Heart left ventricle (tissue), 16 donors: ENCODE data around the gene SVEP1. TPM values are rescaled to one million over a fixed set of nuclear protein-coding genes. Genes with fewer than 3 reads are reported as not detected.

ENCODE experiments used
- ATAC-seq, 4 donors: fragments of 200-7000 bp; cut with Tn5 transposase; one replicate each; pipeline ENCODE4 v1.9.1; 2020 to 2022; ENCODE audit warnings: moderate library complexity in 4 of 4, mild to moderate bottlenecking in 3 of 4, moderate number of reproducible peaks in 1 of 4
- DNase-seq, 5 donors: peaks; one replicate each; pipeline ENCODE4 v3.0.0-alpha.2; 2020
- H3K27ac ChIP-seq, 12 donors: fragments of 200-600 bp; sonication (generic) in 4 of 12; one replicate each; pipeline versions ENCODE4 v1.5.0 to v1.8.0; 2016 to 2022; ENCODE audit warnings: mild to moderate bottlenecking in 2 of 12
- H3K27me3 ChIP-seq, 9 donors: fragments of 200-600 bp; sonication (generic) in 2 of 9; one replicate each; pipeline versions ENCODE4 v1.5.1 to v1.8.0; 2016 to 2022; ENCODE audit warnings: mild to moderate bottlenecking in 3 of 9
- H3K36me3 ChIP-seq, 9 donors: fragments of 200-600 bp; sonication (generic) in 2 of 9; one replicate each; pipeline versions ENCODE4 v1.5.0 to v1.8.0; 2018 to 2022; ENCODE audit warnings: mild to moderate bottlenecking in 2 of 9
- H3K4me1 ChIP-seq, 12 donors: fragments of 200-600 bp; sonication (generic) in 4 of 12; one replicate each; pipeline versions ENCODE4 v1.5.0 to v1.8.0; 2016 to 2022; ENCODE audit warnings: mild to moderate bottlenecking in 3 of 12
- H3K4me3 ChIP-seq, 12 donors: fragments of 200-600 bp; sonication (generic) in 4 of 12; one replicate each; pipeline versions ENCODE4 v1.5.0 to v1.8.0; 2017 to 2022; ENCODE audit warnings: mild to moderate bottlenecking in 9 of 12, moderate library complexity in 4 of 12
- H3K9me3 ChIP-seq, 12 donors: fragments of 200-600 bp; sonication (generic) in 4 of 12; one replicate each; pipeline versions ENCODE4 v1.5.0 to v1.8.0; 2016 to 2022; ENCODE audit warnings: mild to moderate bottlenecking in 1 of 12
- POLR2A ChIP-seq, 2 donors: fragments of 450-650 bp; IDR thresholded peaks; one replicate each; pipeline ENCODE4 v1.6.1; 2017; ENCODE audit warnings: antibody characterized with exemption in 2 of 2, mild to moderate bottlenecking in 2 of 2, moderate library complexity in 2 of 2
- WGBS, 4 donors: extraction: QIAGEN DNeasy Blood & Tissue Kit in 2 of 4; methylation state at CpG; one replicate each; pipeline versions ENCODE4 v1.1.5 to v1.1.7; 2013 to 2018; 5-methylcytosine and 5-hydroxymethylcytosine counted together
- intact Hi-C, 10 donors: fragments of 100-400 bp; cut with DNase I; formaldehyde crosslinking; loops; one replicate each; pipeline versions ENCODE4 v1.11.1 to v1.14.2; 2022
- polyA plus RNA-seq, 2 donors: library from polyadenylated mRNA; stranded (reverse); fragments of 200-250 nt; gene quantifications; one replicate each; pipeline ENCODE4 v1.2.3, GENCODE V29; 2013
- total RNA-seq, 9 donors: library from RNA; depleted of rRNA in 2 of 9; stranded (reverse); fragments of >200 nt in 2 of 9; fragmentation: NEBNext Ultra II Directional in 3 of 9; extraction: Animal tissue kit (Norgen Biotek cat#: 25700) in 3 of 9; gene quantifications; one replicate each; pipeline versions ENCODE4 v1.1.0 to v1.2.4, GENCODE V29; 2016 to 2023
- TF ChIP-seq, protein P1 (sequence below), 12 donors: fragments of 200-600 bp; sonication (generic) in 4 of 12; IDR thresholded peaks; one replicate each; pipeline versions ENCODE4 v1.5.0 to v1.8.0; 2018 to 2022; ENCODE audit warnings: antibody characterized with exemption in 12 of 12, mild to moderate bottlenecking in 5 of 12
- donor health status: ischemic (EF 13 %, LVEDD 7.1; RV severe dilation, severe dysfunction).
- donor health status: healthy with polysubstance abuse.
- donor health status: DM: no; HTN: yes; CAD: no.
- donor health status: DM: no; HTN: no; CAD: no.
- donor health status: ischemic (EF 25% LVEDD 6.9; RV normal size, moderate dysfunction).
- donor health status: ischemic (EF 25% LVEDD 5.7; RV mildly dilated, moderate dysfunction).
- donor health status: healthy.
- donor health status: DM: yes; HTN: yes; CAD: no.
- donor health status: ischemic (EF 35%, LVEDD 5.7; RV mildly dilated, moderate dysfunction).
- donor health status: nonischemic (EF 11% LVEDD 7.7; RV severe dilation, severe dysfunction).
- donor health status: DM: yes; HTN: yes; CAD: no.
- donor health status: PGD.
- donor health status: ischemic (EF 29% LVEDD 5.4; RV normal size, mild dysfunction).
- donor health status: nonischemic (EF 23%, LVEDD 6.1; RV moderate dilation, normal function).

The SVEP1 gene
- total and polyA plus RNA-seq, 11 donors = 0.50 to 34.4 (median 7.5) TPM

- peaks cover 0 to 3% (median 0%) of the 10 kb centered on the region in 12 donors for H3K4me1 ChIP-seq
- no peak overlapping the region for H3K4me3 ChIP-seq
- no peak for DNase-seq
- no peaks in the 10 kb centered on the region for H3K36me3 ChIP-seq
- no peak overlapping the region for H3K27ac ChIP-seq
- H3K9me3 ChIP-seq = peaks cover 0 to 7% (median 0%) of the 10 kb centered on the region in 12 donors
- ATAC-seq = no peak
- no peaks in the 10 kb centered on the region for H3K27me3 ChIP-seq
- 78 to 84% (median 83%) methylated on average over 4 of the region's 4 CpGs for WGBS, 4 donors
- TF ChIP-seq, protein P1, sequence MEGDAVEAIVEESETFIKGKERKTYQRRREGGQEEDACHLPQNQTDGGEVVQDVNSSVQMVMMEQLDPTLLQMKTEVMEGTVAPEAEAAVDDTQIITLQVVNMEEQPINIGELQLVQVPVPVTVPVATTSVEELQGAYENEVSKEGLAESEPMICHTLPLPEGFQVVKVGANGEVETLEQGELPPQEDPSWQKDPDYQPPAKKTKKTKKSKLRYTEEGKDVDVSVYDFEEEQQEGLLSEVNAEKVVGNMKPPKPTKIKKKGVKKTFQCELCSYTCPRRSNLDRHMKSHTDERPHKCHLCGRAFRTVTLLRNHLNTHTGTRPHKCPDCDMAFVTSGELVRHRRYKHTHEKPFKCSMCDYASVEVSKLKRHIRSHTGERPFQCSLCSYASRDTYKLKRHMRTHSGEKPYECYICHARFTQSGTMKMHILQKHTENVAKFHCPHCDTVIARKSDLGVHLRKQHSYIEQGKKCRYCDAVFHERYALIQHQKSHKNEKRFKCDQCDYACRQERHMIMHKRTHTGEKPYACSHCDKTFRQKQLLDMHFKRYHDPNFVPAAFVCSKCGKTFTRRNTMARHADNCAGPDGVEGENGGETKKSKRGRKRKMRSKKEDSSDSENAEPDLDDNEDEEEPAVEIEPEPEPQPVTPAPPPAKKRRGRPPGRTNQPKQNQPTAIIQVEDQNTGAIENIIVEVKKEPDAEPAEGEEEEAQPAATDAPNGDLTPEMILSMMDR (IDR thresholded peaks at IDR 0.05) = no peak
- no peak for TF ChIP-seq POLR2A (IDR thresholded peaks at IDR 0.05)
- intact Hi-C loops = no loop called here
Measured at GRCh38 chr9:110356639-110357395, 222.7 kb downstream of the SVEP1 start.

DNA sequence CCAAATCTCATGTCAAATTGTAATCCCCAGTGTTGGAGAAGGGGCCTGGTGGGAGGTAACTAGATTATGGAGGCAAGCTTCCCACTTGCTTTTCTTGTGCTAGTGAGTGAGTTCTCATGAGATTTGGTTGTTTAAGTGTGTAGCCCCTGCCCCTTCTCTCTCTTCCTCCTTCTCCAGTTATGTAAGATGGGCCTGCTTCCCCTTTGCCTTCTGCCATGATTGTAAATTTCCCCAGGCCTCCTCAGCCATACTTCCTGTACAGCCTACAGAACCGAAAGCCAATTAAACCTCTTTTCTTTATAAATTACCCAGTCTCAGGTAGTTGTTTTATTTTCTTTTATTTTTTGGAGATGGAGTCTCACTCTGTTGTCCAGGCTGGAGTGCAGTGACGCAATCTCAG is 223.6 kb downstream of the SVEP1 start:
- intact Hi-C loops = no loop called here
- 74 to 95% (median 88%) methylated on average over 2 of the region's 2 CpGs for WGBS, 4 donors
- DNase-seq (no peak), ATAC-seq (no peak)
- TF ChIP-seq, protein P1 (IDR thresholded peaks at IDR 0.05) = no peak
- TF ChIP-seq POLR2A (IDR thresholded peaks at IDR 0.05) = no peak
- peaks cover 0 to 3% (median 0%) of the 10 kb centered on the region in 12 donors for H3K4me1 ChIP-seq
- H3K4me3 ChIP-seq = no peak overlapping the region
- H3K36me3 ChIP-seq = no peaks in the 10 kb centered on the region
- no peaks in the 10 kb centered on the region for H3K27me3 ChIP-seq
- no peak overlapping the region for H3K27ac ChIP-seq
- H3K9me3 ChIP-seq = peaks cover 0 to 7% (median 0%) of the 10 kb centered on the region in 12 donors

DNA sequence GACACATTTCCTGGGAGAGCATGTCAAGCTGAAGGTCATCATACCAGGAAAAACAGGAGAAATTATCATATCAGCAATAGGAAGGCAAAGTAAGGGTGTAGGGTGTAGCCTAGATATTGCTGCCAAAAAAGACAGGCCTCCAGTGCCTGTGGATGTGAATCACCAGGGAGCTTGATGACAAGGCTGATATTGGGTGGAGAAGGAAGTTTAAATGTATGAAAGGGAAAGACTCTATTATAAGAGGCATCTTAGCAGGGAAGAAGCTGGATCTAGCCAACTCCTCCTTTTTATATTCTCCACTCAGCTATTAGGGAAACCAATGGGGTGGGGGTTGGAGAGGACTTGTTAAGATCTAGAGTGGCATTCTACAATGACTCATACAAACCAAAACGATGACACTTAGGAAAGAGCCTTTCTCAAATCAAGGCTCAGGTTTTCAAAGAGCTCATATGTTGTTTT is 228.5 kb downstream of the SVEP1 start:
- Histone ChIP-seq H3K27me3 (no peaks in the 10 kb centered on the region), H3K27ac (no peak overlapping the region)

DNA sequence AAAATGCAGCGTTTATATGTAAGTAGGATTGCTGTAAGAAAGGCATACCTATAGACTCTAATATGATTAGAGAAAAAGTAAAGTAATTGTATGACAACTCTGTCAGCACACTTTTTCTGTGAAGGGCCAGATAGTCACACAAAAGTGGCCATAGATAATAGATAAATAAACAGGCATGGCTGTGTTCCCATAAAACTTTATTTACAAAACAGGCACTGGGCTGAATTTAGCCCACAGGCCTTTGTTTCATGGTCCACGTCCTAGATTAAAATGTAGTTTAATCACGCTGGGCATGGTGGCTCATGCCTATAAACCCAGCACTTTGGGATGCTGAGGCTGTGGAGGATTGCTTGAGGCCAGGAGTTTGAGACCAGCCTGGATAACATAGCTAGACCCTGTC is 233.2 kb downstream of the SVEP1 start:
- TF ChIP-seq, protein P1 (IDR thresholded peaks at IDR 0.05) = no peak
- no peak for TF ChIP-seq POLR2A (IDR thresholded peaks at IDR 0.05)
- no peaks in the 10 kb centered on the region for H3K36me3 ChIP-seq
- no peaks in the 10 kb centered on the region for H3K27me3 ChIP-seq
- ATAC-seq (no peak), DNase-seq (no peak)
- H3K4me3 ChIP-seq = no peak overlapping the region
- H3K27ac ChIP-seq = no peak overlapping the region
- intact Hi-C loops = loop anchor here in 1 of 10 donors (5.0 kb wide), 1 partner anchor 36 kb away; no protein-coding TSS in a partner anchor
- no peaks in the 10 kb centered on the region for H3K9me3 ChIP-seq
- WGBS, 4 donors = 37 to 57% (median 53%) methylated on average over 3 of the region's 3 CpGs
- H3K4me1 ChIP-seq = no peaks in the 10 kb centered on the region

More for the DNA sequence above, 228.5 kb downstream of the SVEP1 start:
- no peak overlapping the region for H3K4me3 ChIP-seq
- intact Hi-C loops = no loop called here
- ATAC-seq = peak in 3 of 4 donors; percentile 48 to 81 (median 80)
- no peaks in the 10 kb centered on the region for H3K9me3 ChIP-seq
- WGBS, 4 donors = 30 to 53% (median 43%) methylated on average over 1 of the region's 1 CpG
- H3K4me1 ChIP-seq = no peaks in the 10 kb centered on the region
- H3K36me3 ChIP-seq = no peaks in the 10 kb centered on the region
- DNase-seq = no peak
- TF ChIP-seq POLR2A (IDR thresholded peaks at IDR 0.05) = no peak
- TF ChIP-seq, protein P1 (IDR thresholded peaks at IDR 0.05) = no peak
